GM23248 (cell line): ENCODE results near the gene GPC3. TPM values are rescaled to one million over a fixed set of nuclear protein-coding genes. Genes with fewer than 3 reads are reported as not detected.

Experiments used
- DNase-seq: peaks from one replicate; pipeline ENCODE4 v3.0.0-alpha.2; 2015
- H2AFZ ChIP-seq: fragments of 200-600 bp; sonication (generic); 2 replicates; pipeline ENCODE4 v1.6.1; 2016; ENCODE audit warnings: antibody characterized with exemption
- H3F3A ChIP-seq: fragments of 200-600 bp; sonication (generic); 2 replicates; pipeline ENCODE4 v1.6.1; 2016; ENCODE audit warnings: mild to moderate bottlenecking, antibody characterized with exemption, mixed run types; ENCODE audit not compliant: insufficient read depth
- H3K27ac ChIP-seq: fragments of 200-600 bp; sonication (generic); 2 replicates; pipeline ENCODE4 v1.5.1; 2016; ENCODE audit warnings: mild to moderate bottlenecking
- H3K27me3 ChIP-seq: fragments of 200-600 bp; sonication (generic); replicated peaks from 2 replicates; pipeline ENCODE4 v1.6.1; 2016; ENCODE audit warnings: mild to moderate bottlenecking; ENCODE audit not compliant: insufficient read depth
- H3K36me3 ChIP-seq: fragments of 200-600 bp; sonication (generic); 2 replicates; pipeline ENCODE4 v1.6.1; 2016; ENCODE audit warnings: low read depth, mild to moderate bottlenecking
- H3K4me1 ChIP-seq: fragments of 200-600 bp; sonication (generic); 2 replicates; pipeline ENCODE4 v1.6.1; 2016; ENCODE audit warnings: mild to moderate bottlenecking; ENCODE audit not compliant: insufficient read depth
- H3K4me2 ChIP-seq: fragments of 200-600 bp; sonication (generic); one replicate; pipeline ENCODE4 v1.6.1; 2016; ENCODE audit warnings: mild to moderate bottlenecking; ENCODE audit not compliant: unreplicated experiment
- H3K4me3 ChIP-seq: fragments of 200-600 bp; sonication (generic); 2 replicates; pipeline ENCODE4 v1.5.1; 2016; ENCODE audit warnings: mild to moderate bottlenecking
- H3K79me2 ChIP-seq: fragments of 200-600 bp; sonication (generic); 2 replicates; pipeline ENCODE4 v1.6.1; 2016; ENCODE audit warnings: mild to moderate bottlenecking; ENCODE audit not compliant: insufficient read depth
- H3K9ac ChIP-seq: fragments of 200-600 bp; sonication (generic); 2 replicates; pipeline ENCODE4 v1.6.1; 2016; ENCODE audit warnings: mild to moderate bottlenecking
- H3K9me2 ChIP-seq: fragments of 200-600 bp; sonication (generic); 2 replicates; pipeline ENCODE4 v1.6.1; 2016; ENCODE audit warnings: mixed run types, mild to moderate bottlenecking, moderate library complexity; ENCODE audit not compliant: insufficient read depth
- H3K9me3 ChIP-seq: fragments of 200-600 bp; sonication (generic); one replicate; pipeline ENCODE4 v1.6.1; 2017; ENCODE audit warnings: low read depth
- H4K20me1 ChIP-seq: fragments of 200-600 bp; sonication (generic); 2 replicates; pipeline ENCODE4 v1.6.0; 2016; ENCODE audit not compliant: insufficient read depth
- EZH2 ChIP-seq: fragments of 200-600 bp; sonication (generic); IDR thresholded peaks from 2 replicates; pipeline ENCODE4 v1.6.1; 2018; ENCODE audit warnings: antibody characterized with exemption, mild to moderate bottlenecking; ENCODE audit not compliant: insufficient read depth, poor library complexity, severe bottlenecking
- EZH2phosphoT487 ChIP-seq: fragments of 200-600 bp; sonication (generic); IDR thresholded peaks from 2 replicates; pipeline ENCODE4 v1.6.1; 2018; ENCODE audit warnings: antibody characterized with exemption, moderate library complexity, mild to moderate bottlenecking, low read depth; ENCODE audit not compliant: insufficient read depth
- WGBS, 2 experiments: methylation state at CpG; one replicate each; pipeline ENCODE4 v1.1.6; 2015 to 2017; ENCODE audit warnings: low lambda C conversion rate in 2 of 2, low coverage in 1 of 2; ENCODE audit errors: missing lambda C conversion rate in 2 of 2; 5-methylcytosine and 5-hydroxymethylcytosine counted together
- in situ Hi-C: fragments of 300-500 bp; cut with MboI; formaldehyde crosslinking; loops from 2 replicates; pipeline ENCODE4 v1.15.0; 2020
- polyA plus RNA-seq: library from polyadenylated mRNA; unstranded; fragments of >200 nt; fragmentation: Nextera tagmentation; extraction: Ambion mirVana; gene quantifications from 2 replicates; pipeline ENCODE4 v1.2.1, GENCODE V29; 2016
- total RNA-seq: library from RNA; depleted of rRNA; stranded (reverse); fragments of >200 nt; shearing (Covaris generic); gene quantifications from 2 replicates; pipeline ENCODE4 v1.2.3, GENCODE V29; 2014

GPC3 gene
- total and polyA plus RNA-seq, 2 experiments from 2014 or later = not detected

DNA sequence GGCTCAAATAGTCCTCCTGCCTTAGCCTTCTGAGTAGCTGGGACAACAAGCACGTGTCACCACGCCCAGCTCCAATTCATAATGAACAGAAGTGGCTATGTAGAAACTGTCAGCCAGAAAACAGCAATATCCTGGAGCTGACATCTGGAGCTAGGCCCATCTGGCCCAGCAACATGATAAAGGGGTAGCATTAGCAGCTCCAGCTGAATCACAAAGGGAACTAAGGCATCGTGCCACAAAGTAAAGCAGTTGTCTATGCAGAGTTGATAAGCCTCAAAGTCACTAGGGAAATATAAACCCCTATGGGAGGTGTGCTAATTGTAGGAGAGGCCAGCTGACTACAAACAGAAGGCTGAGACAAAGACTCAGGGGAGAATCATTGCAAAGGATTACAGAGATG lies 299.6 kb downstream of the GPC3 start:
- no peaks in the 10 kb centered on the region for H3F3A ChIP-seq
- no peaks in the 10 kb centered on the region for H3K9me2 ChIP-seq
- H2AFZ ChIP-seq = no peak overlapping the region
- H3K4me3 ChIP-seq = no peak overlapping the region
- in situ Hi-C loops = loop anchor here (25.0 kb wide), 1 partner anchor 699 kb away; no protein-coding TSS in a partner anchor
- no peaks in the 10 kb centered on the region for H3K9me3 ChIP-seq
- DNase-seq = no peak
- no peaks in the 10 kb centered on the region for H4K20me1 ChIP-seq
- H3K4me2 ChIP-seq = no peak overlapping the region
- H3K27ac ChIP-seq = no peak overlapping the region
- H3K27me3 ChIP-seq = no peaks in the 10 kb centered on the region
- no peak overlapping the region for H3K9ac ChIP-seq
- H3K4me1 ChIP-seq = no peaks in the 10 kb centered on the region
- no peak for TF ChIP-seq EZH2
- no peak for TF ChIP-seq EZH2phosphoT487
- WGBS, 2 experiments = 10 to 19% methylated on average over 3 of the region's 3 CpGs
- H3K36me3 ChIP-seq = no peaks in the 10 kb centered on the region
- H3K79me2 ChIP-seq = no peaks in the 10 kb centered on the region

DNA sequence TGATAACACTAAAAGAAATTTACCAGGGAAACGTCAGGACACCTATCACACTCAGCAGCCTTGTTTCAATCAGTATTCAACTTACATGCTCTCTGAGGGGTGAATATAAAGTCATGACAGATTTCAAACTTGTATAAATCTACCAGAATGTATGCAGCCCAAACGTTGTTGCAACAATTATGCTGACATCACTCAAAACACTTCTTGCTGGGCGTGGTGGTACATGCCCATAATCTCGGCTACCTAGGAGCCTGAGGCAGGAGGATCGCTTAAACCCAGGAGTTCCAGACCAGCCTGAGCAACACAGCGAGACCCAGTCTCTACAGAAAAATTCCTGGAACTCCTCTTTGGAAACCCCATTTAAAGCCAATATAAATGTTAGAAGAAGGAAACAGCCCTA lies 303.5 kb downstream of the GPC3 start:
- Histone ChIP-seq H2AFZ (no peak overlapping the region), H3K9me3 (no peaks in the 10 kb centered on the region), H3K4me2 (no peak overlapping the region), H3K4me3 (no peak overlapping the region), H4K20me1 (no peaks in the 10 kb centered on the region), H3K36me3 (no peaks in the 10 kb centered on the region), H3F3A (no peaks in the 10 kb centered on the region), H3K9me2 (no peaks in the 10 kb centered on the region), H3K4me1 (no peaks in the 10 kb centered on the region), H3K27me3 (no peaks in the 10 kb centered on the region), H3K9ac (no peak overlapping the region), H3K79me2 (no peaks in the 10 kb centered on the region), H3K27ac (no peak overlapping the region)
- TF ChIP-seq EZH2 = no peak
- no peak for TF ChIP-seq EZH2phosphoT487
- no peak for DNase-seq
- in situ Hi-C loops = loop anchor here (25.0 kb wide), 1 partner anchor 695 kb away; no protein-coding TSS in a partner anchor
- WGBS, 2 experiments = 59 to 76% methylated on average over 5 to 6 of the region's 6 CpGs

DNA sequence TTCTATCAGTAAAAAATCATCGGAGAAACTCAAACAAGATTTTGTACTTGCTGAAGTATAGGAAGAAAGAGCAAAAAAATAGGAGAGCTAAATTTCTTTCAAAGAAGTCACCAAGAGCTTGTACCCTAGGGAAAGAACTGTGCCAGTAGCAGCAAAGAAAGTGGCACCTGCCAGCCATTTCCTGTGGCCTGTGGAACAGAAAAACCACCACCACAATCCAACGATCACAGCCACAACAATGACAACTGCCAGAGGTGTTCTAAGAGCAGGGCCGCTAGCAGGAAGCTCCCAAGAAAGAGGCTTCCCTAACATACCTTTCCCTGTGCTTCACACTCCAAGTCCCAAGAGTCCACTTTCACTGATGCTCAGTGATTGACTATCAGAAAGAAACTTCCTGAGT lies 304.0 kb downstream of the GPC3 start:
- H3K9me3 ChIP-seq = no peaks in the 10 kb centered on the region
- 45 to 48% methylated on average over 2 to 3 of the region's 3 CpGs for WGBS, 2 experiments

DNA sequence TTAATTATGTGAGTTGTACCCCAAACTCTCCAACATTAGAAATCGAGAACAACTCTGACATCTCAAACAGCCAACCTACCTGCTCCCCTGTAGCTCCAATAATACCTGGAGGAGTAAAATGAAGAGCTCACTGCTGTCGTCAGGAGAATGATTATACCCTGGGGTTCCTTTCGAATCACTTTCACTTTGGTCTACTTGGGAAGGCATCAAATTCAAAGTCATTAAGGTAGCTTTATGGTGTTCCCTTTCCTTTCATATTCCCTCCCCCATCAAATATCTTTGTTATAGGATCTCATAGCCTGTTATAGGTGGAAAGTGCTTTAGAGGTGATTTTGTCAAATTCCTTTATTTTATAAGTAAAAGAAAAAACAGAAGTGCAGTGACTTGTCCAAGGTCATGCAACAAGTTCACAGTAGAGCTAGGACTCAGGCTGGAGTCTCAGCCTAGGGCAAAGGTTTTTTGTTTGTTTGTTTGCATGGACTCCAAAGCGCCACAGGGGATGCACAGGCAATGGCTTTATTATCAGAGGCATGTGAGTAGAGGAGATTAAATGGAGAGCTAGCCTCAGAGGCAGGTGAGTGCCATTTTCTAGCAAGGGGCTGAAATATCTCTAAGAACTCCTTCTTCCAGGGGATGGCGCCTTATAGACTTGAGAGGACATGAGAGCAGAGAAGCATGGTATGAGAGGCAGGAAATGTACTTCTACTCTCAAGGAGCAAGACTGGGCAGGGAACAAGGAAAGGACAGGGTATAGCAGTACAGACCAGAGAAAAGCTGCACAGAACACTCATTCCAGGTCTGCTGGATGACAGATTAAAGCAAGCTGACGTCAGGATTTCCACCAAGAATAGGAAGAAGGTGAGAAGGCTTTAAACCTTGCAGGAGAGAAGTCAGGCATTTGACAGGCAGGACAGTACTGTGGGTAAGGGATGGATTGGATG lies 308.0 kb downstream of the GPC3 start:
- Histone ChIP-seq H3K36me3 (no peaks in the 10 kb centered on the region), H4K20me1 (no peaks in the 10 kb centered on the region)
- in situ Hi-C loops = loop anchor here (25.0 kb wide), 1 partner anchor 690 kb away; no protein-coding TSS in a partner anchor

More for the DNA sequence above, 304.0 kb downstream of the GPC3 start:
- no peak for DNase-seq
- Histone ChIP-seq H3K9ac (no peak overlapping the region), H3K36me3 (no peaks in the 10 kb centered on the region), H2AFZ (no peak overlapping the region), H3K4me2 (no peak overlapping the region), H3K9me2 (no peaks in the 10 kb centered on the region), H3F3A (no peaks in the 10 kb centered on the region), H4K20me1 (no peaks in the 10 kb centered on the region), H3K4me3 (no peak overlapping the region), H3K27ac (no peak overlapping the region), H3K27me3 (no peaks in the 10 kb centered on the region), H3K79me2 (no peaks in the 10 kb centered on the region), H3K4me1 (no peaks in the 10 kb centered on the region)
- in situ Hi-C loops = loop anchor here (25.0 kb wide), 1 partner anchor 694 kb away; no protein-coding TSS in a partner anchor
- TF ChIP-seq EZH2phosphoT487 = no peak

More for the DNA sequence above, 308.0 kb downstream of the GPC3 start:
- H3K4me1 ChIP-seq = no peaks in the 10 kb centered on the region
- no peak overlapping the region for H3K4me3 ChIP-seq
- no peak for TF ChIP-seq EZH2phosphoT487
- TF ChIP-seq EZH2 = no peak
- H3F3A ChIP-seq = no peaks in the 10 kb centered on the region
- H3K27ac ChIP-seq = no peak overlapping the region
- no peak overlapping the region for H3K9ac ChIP-seq
- H3K9me2 ChIP-seq = no peaks in the 10 kb centered on the region
- no peaks in the 10 kb centered on the region for H3K27me3 ChIP-seq
- no peak overlapping the region for H3K4me2 ChIP-seq
- WGBS, 2 experiments = 44 to 62% methylated on average over 6 of the region's 6 CpGs
- no peak for DNase-seq
- no peaks in the 10 kb centered on the region for H3K9me3 ChIP-seq
- no peak overlapping the region for H2AFZ ChIP-seq
- no peaks in the 10 kb centered on the region for H3K79me2 ChIP-seq
